GM18873 (cell line): Measurements from ENCODE around the gene PPP4R2.

Experiments
- ATAC-seq: cut with Tn5 transposase; IDR thresholded peaks from one replicate; pipeline ENCODE4 v1.9.1; 2021; ENCODE audit warnings: mild to moderate bottlenecking, moderate library complexity, moderate number of reproducible peaks; ENCODE audit not compliant: unreplicated experiment, low FRiP score

The PPP4R2 gene

GRCh38 chr3:73101881-73102280 is 105.3 kb downstream of the PPP4R2 start:
- no peak for ATAC-seq

GRCh38 chr3:73107215-73107614 is 110.6 kb downstream of the PPP4R2 start:
- ATAC-seq, result no peak

- no peak for ATAC-seq
These were observed 111.1 kb downstream of the PPP4R2 start for GRCh38 chr3:73107676-73108187.

GRCh38 chr3:73108750-73109149 is 112.1 kb downstream of the PPP4R2 start:
- ATAC-seq, result no peak

- ATAC-seq, result no peak
These were observed 113.9 kb downstream of the PPP4R2 start for GRCh38 chr3:73110530-73110929.

GRCh38 chr3:73114711-73115110 is 118.1 kb downstream of the PPP4R2 start:
- no peak for ATAC-seq

GRCh38 chr3:73115806-73116205 is 119.2 kb downstream of the PPP4R2 start:
- ATAC-seq, result no peak
